NCI-H524 (cell line): ENCODE data around the gene MICALL1.

ENCODE experiments used
- DNase-seq, 2 experiments: peaks; one replicate each; lab custom pipeline; 2025; lab: John Stamatoyannopoulos, UW

Gene MICALL1

DNA sequence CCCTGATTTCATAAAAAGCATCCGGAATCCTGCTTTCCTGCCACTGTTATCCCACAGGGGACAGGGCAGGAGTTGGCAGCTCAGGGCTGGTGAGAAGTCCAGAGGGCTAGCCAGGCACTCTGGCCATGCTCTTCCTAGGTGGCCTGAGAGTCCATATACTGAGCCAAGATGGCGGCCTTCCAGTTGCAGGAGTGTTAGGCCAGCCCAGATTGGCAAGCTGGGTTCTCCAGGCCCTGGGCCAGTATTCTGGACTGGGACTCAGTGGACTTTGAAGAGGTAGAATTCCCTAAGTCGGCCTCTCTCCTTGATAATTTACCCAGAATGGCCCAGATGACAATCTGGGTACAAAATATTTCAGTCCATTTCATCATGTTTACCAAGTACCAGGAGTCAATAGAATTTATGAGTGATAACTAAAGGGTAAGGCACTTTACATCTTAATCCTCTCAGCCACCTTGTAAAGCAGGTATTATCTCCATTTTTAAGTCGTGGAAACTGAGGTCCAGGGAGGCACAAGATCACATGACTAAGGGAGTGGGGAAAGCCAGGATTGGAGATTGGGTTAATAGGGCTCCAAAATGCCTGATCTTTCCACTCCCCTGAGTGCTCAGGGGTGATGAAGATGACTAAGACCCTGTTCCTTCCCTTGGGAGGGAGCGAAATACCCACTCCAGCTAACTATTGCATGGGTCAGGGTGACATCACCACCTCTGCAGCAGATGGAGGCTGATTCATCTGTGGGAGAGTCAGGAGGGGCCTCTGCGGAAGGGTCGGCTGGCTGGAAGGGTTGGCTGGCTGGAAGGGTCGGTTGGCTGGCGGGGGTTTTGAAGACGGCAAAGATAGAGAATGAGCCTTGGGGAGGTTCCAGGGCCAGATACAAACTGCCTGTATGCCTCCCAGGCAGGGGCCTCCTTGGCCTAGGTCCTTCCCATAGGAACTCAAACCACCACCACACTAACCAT, 1.2 kb upstream of the MICALL1 start:
- DNase-seq, result peak in 1 of 2 experiments; percentile 48

DNA sequence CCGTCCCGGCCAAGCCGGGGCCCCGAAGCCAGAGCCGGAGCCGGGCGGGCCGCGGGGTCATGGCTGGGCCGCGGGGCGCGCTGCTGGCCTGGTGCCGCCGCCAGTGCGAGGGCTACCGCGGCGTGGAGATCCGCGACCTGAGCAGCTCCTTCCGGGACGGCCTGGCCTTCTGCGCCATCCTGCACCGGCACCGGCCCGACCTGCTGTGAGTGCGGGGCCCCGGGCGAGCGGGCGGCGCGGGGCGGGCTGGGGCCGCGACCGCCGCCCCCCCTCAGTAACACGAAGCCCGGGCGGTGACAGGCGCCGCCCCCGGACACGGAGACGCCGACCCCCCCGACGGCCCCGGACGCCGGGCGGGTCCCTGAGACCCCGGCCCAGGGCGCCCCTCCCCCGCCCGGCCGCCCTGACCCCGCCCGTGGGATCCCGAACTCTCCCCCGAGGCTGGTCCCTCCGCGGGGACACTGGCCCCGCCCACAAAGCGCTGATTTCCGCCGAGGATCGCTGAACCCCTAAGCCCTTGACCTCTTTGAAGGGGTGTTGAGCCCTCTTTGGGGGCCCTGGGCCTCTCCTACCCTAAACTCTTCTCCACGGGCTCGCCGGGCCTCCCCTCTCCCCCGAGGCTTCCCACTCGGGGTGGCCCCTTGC, 389 bp downstream of the MICALL1 start:
- no peak for DNase-seq

DNA sequence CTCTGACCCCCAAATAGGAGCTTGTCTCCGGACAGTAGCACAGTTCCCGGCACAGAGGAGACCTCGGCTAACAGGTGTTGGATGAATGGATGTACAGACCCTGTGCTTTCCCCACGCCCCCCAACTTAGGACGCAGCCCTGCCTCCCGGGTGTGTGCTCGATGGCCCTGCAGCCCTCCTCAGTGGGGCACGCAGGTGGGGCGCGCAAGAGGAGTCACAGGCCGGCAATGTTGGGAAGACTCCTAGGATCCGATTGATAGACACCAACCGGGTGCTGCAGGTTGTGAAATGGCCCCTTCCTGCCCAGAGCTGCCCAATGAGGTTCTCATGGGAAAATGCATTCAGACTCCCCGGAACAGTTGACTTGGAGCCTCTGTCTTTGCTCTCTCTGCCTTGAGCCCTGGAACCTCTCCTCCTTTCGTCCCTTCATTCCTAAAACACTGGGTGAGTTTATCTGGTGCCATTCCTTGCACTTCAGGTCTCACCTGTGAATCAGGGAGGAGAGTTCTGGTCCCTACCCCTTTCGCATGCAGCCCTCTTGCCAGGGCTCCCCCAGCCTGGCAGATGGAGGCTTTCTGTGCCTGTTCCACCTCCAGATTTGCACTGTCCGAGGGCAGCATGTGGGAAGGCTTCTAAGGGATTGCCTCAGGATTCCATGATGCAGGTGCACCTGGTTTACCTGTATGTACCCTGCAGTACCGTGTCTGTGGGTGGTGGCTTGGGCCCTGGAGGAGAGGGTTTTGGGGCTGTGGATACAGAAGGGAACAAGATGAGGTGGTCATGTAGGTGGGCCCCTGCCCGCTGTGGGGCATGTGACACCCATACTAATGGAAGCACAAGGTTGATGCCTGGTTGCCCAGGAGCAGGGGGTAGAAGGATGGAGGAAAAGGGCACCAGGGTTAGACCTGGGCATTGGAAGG, 1.2 kb downstream of the MICALL1 start:
- DNase-seq, result no peak

DNA sequence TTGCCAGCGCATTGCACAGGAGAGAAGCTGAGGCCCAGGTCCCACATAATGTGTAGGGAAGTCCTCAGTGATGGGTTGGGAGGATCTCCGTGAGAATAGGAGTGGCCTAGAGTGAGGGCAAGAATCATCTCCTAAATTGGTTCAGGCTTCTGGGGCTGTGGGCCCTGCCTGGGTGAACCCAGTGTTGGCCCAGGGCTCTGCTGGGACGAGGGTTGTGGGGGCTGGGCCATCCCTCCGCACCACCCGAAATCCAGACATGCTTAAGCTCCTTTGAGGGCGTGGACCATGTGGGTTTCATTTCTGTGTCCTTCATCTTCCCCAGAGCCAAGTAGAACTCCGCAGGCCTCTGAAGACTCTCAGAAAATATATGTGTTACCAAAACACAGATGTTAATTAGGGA, 3.7 kb downstream of the MICALL1 start:
- no peak for DNase-seq

DNA sequence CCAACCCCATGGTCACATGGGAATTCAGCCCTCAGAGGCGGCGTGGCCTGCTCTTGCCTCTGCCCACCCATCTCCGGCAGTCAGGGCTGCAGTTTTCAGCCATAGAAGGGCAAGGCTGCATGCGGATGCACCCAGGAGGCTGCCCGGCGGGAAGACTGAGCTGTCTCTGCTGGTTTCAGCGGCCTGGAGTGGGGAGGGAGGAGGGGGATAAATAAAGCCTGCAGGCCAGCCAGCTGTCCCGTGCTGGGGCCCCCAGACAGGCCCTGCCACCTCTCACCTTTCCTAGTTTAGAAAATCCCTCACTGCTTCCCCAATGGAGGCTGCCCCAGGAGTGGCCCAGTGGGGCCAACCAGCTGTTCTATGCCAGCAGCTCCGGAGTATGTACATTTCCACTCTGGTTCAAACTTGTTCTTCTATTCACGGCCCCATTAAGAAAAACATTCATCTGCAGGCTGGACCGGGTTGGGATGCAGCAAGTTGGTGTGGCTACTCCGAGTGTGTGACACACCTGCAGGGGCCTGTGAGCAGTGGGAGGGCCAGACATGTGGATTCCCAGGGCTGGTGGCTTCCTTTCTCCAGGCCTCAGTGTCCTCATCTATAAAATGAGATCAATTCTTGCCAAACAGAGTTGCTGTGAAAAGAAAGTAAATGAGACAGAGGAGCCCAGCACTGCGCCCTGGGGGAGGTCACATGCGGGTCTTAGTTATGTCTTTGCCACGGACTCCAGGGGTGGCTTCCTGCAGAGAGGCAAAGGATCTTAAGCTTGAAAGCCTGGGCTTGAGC, 5.0 kb downstream of the MICALL1 start:
- DNase-seq, result peak in 1 of 2 experiments; percentile 57

DNA sequence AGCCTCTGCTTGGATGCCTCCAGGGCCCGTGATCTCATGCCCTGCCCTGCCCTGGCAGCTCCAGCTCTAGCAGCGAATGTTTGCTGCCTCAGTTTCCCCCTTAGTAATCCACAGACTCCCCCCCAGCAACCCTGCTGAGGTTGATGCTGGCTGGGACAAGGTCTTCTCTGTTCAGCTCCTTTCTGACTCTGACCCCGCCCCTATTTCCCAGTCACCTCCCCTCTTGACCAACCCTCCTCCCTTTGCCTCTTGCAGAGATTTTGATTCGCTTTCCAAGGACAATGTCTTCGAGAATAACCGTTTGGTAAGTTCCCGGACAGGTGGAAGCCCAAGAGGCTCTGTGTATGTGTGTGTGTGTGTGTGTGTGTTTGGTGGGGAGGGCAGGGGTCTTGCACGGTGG, 5.6 kb downstream of the MICALL1 start:
- no peak for DNase-seq

DNA sequence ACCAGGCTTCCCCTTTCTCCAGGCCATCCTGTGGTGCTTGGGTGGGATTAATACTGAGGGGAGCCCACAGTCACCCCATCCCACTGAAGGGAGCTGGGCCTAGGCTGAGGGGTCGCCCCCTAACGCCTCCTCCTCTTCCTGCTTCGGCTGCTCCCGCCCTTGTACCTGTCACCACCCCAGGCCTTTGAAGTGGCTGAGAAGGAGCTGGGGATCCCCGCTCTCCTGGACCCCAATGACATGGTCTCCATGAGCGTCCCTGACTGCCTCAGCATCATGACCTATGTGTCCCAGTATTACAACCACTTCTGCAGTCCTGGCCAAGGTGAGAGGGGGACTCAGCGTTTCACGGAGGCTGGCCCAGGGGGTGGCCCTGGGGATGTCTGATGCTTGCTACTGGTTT, 6.1 kb downstream of the MICALL1 start:
- no peak for DNase-seq

DNA sequence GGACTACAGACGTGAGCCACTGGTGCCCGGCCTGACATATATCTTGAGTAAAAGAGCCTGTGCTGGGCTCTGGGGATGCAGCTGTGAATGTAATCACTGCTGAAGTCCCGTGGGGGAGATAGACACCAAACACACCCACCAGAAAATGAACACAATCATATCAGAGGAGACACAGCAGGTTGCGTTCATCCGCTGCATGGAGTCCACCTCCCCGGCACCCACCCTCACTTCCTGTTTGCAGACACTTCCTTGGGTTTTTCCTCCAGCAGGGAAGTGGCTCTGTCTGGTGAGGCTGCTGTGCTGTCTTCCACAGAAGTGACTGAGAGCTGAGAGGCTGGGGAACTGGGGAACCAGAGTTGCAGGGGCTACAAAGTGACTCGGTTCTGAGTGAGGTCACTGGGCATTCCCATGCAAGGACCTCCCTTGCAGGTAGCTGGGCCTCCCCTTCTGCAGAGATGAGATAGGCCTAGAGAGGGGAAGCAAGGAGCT, 7.2 kb downstream of the MICALL1 start:
- no peak for DNase-seq

DNA sequence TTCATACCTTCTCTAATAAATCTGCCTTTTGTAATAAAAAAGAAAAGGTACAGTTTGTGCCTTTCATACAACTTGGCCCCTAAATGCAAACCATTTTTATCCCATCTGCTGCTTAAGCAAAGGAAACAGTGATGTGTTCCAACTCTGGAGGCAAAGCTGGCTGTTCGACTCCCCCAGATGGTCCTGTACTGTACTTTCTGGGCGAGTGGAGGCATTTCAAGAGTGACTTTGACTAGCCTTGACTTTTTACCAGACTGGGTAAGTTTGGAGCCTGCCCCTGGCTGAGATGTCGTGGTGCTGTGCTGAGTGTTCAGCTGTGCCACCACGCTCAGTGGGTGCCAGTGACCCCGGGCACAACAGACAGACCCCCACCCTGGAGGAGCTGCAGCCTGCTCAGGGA, 10.2 kb downstream of the MICALL1 start:
- no peak for DNase-seq

DNA sequence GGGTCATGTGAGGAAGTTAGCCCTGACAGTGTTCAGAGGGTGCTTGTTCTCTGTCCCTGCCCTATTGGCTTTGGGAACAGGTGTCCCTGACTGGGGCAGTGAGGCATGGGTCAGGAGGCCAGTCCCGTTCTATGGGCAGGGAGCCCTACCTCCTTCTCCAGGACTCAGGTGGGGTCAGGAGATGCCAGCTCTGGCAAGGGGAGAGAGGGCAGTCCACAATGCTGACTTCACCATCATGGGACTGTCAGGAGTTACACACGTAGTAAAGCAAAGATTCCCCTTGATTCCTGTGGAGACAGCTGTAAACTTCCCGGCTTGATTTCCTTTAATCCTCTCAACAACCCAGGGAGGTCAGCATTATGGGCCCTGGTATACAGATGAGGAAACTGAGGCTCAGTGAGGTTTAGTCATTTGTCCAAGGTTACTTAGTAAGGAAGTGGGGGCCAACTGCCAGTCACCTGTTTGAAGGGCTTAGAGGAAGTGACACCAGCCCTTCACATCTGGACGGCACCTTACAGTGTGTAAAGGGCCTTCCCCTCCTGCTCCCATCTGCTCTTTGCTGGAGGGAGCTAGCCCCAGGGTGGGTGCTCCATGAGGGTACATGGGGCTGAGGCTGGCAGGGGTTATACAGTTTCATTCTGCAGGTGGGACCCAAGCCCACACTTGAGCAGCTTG, 11.9 kb downstream of the MICALL1 start:
- no peak for DNase-seq

DNA sequence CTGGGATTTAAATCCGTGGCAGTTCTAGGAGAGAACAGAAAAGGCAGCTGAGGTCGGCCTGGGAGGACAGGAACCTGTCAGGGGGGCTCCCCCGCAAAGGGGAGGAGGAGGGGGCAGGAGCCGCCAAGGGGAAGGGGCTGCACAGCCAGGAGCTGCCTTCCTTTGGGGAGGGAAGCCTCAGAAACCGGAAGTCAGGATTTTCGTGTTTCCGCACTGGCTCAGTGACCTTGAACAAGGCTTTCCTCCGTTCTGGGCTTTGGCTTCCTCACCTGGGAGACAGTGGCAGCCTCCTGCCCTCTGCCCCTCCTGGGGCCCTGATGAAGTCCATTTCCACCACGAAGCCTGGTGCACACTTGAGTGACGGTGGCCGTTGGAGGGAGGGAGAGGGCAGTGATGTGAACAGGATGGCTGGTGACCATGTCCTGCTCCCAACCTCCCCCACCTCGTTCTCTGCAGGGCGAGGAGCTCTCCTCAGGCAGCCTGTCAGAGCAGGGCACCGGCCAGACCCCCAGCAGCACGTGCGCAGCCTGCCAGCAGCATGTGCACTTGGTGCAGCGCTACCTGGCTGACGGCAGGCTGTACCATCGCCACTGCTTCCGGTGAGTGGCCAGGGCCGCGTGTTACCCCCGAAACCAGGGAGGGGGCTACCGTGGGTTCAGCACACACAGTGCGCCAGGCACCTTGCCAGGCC, 12.6 kb downstream of the MICALL1 start:
- no peak for DNase-seq

DNA sequence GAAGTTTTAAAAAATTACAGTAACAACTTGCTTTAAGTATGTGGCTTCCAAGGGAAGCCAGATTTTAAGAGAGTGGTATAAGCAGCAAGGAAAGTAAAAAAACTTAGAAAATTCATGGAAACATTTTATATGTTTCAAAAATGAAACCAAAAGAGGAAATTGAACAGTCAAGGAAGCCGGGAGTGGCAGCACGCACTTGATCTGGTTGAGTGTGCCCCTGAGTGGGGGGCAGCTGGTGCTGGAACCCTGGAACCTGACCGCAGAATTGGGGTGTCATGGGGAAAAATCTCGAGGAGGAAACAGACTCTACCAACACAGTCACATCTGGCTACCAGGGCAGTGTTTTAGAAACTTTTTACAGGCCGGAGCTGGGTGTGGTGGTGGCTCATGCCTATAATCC, 14.0 kb downstream of the MICALL1 start:
- no peak for DNase-seq

DNA sequence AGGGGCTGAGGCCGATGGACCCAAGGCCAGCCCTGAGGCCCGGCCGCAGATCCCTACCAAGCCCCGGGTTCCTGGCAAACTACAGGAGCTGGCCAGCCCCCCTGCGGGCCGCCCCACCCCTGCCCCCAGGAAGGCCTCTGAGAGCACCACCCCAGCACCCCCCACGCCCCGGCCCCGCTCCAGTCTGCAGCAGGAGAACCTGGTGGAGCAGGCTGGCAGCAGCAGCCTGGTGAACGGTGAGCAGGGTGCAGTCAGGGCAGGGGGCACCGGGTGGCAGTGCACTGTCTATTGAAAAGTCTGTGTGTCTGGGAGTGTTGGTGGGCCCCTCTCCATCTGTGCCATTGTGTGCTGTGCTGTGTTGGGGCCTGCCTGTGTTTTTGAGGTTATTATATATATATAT, 16.1 kb downstream of the MICALL1 start:
- no peak for DNase-seq

DNA sequence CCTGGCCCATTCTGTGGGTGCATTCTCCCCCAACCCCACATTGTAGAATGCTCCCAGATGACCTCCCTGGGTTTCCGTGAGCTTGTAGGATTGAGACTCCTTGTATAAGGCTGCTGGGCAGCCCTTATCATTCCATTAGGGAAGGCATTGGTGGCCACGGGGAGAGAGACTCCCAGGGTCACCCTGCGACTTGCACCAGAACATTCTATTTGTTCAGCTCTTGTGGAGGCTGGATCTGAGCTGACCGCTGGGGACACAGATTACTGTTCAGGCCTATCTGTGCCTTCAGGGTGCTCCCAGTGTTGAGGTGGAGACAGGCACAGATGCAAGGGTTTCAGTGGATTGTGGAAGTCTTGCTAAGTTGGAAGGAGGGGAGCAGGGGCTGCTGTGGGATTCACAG, 17.8 kb downstream of the MICALL1 start:
- no peak for DNase-seq

DNA sequence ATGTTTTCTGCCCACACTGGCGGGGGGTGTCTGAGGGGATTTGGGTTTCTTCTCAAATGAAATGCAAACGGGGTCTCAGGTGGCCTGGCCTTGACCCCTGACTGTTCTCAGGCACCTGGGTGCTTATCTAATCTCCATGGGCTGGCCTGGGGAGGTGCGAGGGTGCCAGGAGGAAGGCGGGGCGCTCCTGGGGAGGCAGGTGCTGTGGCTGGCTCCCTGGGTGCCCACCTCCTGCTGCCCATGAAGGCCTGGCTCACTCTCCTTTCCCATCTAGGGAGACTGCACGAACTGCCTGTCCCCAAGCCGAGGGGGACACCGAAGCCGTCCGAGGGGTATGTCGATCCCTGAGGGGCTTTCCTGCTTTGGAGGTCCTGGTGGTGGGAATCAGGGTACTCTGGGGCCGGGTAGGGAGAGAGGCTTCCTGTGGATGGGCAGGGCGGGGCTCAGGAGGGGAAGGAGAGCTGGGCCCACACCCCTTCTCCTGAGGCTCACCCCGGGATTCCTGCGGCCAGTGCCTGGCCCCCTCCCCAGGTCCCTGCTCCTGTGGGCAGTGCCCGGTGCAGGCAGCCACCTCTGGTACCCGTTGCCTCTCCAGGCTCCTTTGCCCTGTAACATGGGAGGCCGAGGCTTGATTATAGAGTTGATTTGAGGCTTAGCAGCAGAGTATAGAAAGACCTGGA, 18.4 kb downstream of the MICALL1 start:
- no peak for DNase-seq

DNA sequence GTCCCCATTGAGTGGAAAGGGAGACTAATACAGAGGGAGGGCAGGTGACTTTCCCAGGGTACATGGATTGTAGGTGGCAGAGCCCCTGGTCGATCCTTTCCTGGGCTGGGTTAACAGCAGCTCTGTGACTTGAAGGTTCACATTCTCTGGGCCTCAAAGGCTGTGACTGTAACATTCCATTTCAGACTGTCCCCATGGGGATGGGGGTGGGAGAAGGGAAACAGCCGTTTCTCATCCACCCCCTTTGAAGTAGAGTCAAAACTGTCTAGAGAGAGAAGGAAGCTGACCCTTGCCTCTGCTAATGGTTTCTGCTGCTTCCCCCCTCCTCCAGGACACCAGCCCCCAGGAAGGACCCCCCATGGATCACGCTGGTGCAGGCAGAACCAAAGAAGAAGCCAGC, 19.2 kb downstream of the MICALL1 start:
- DNase-seq, result no peak

DNA sequence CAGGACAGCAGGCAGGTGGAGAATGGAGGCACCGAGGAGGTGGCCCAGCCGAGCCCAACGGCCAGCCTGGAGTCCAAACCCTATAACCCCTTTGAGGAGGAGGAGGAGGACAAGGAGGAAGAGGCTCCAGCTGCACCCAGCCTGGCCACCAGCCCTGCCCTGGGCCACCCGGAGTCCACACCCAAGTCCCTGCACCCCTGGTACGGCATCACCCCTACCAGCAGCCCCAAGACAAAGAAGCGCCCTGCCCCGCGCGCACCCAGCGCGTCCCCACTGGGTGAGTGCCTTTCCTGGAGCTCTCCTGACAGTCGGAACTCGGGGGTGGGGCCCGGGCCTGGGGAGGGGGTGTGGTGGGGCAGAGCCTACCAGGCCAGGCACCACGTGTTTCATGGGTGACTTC, 19.7 kb downstream of the MICALL1 start:
- no peak for DNase-seq

DNA sequence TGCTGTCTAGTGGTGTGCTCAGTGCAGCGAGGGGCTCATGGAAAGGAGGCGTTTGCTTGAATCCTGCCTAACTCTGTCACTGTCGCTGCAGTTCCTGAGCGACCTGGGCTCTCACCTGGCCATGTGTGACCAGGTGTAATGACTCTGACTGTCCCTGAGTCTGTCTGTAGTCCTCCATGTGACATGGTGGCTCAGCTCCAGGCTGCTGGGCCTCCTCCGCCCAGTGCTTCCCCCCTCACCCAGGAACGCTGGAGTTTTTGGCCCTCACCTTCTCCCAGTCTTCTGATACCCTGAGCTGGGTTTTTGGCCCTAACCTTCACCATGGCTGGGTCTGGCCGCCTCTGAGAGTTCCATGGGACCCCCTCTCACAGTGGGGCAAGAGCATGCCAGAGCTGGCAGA, 20.3 kb downstream of the MICALL1 start:
- no peak for DNase-seq

DNA sequence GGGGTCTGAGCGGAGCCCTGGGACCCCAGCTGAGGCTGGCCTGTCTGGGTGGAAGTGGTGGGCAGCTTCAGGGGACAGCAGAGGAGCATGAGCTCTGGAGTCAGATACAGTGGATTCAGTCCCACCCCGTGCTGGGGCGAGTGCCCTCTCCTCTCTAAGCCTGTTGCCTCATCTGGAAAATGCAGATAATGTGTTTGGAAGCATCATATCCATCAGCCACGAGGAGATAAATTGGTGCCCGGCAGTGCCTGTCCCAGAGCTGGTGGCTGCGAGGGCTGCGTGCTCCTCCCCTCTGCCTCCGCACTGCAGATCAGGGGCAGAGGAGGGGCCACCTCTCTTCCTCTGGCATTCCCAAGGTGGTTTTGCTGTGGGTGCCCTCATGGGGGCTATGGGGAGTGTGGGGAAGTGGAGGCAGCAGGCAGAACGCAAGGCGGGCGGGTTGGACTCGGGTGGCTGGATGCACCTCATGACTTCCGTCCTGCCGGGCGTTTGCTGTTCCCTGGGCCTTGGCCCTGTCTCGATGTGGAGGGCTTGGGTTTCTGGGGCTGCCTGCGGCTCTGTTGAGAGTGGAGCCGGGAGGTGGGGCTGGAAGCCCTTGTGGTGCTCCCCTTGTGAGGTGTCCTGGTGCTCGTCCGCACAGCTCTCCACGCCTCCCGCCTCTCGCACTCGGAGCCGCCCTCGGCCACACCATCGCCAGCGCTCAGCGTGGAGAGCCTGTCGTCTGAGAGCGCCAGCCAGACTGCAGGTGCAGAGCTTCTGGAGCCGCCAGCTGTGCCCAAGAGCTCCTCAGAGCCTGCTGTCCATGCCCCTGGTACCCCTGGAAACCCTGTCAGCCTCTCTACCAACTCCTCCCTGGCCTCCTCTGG, 20.9 kb downstream of the MICALL1 start:
- no peak for DNase-seq
